Measurements from ENCODE around the gene IL10RB. TPM values are rescaled to one million over a fixed set of nuclear protein-coding genes. Genes with fewer than 3 reads are reported as not detected.
A peak's percentile ranks its signal among the peaks of the same experiment; 100 is the strongest.

The IL10RB gene
- total and polyA plus RNA-seq, 2 experiments from 2014 or later: 2.2 to 2.5 TPM

GRCh38 chr21:33230545-33231324 is 35.4 kb upstream of the IL10RB start:
- Mint-ChIP-seq H3K4me1 (peaks cover 30% of the 10 kb centered on the region), H3K27ac (no peak overlapping the region), H3K9me3 (no peaks in the 10 kb centered on the region; the same call in 2 of the 3 replicates), H3K27me3 (ENCODE audit: insufficient read depth, low read depth, poor library complexity) (peaks cover 5% of the 10 kb centered on the region), H3K36me3 (ENCODE audit: low read depth) (peaks cover 12% of the 10 kb centered on the region), H3K4me3 (peak overlapping the region; percentile 86)
- H3K36me3 ChIP-seq (ENCODE audit: insufficient read depth): no peaks in the 10 kb centered on the region
- ATAC-seq: peak; percentile 78
- no peaks in the 10 kb centered on the region for H3K9me2 ChIP-seq (ENCODE audit: insufficient read depth)
- peak overlapping the region; percentile 90 for H2AFZ ChIP-seq
- TF ChIP-seq ZNF331 (CRISPR knock-in tag; IDR thresholded peaks at IDR 0.05; ENCODE audit: low read depth) (no peak), ZNF462 (CRISPR knock-in tag; IDR thresholded peaks at IDR 0.05) (no peak), JUNB (IDR thresholded peaks at IDR 0.05; ENCODE audit: unreplicated experiment) (no peak), CREB1 (CRISPR knock-in tag; IDR thresholded peaks at IDR 0.05; ENCODE audit: low read depth) (peak; percentile 26; the same call in 1 of the 2 replicates), CTCF (conservative IDR thresholded peaks at IDR 0.05; ENCODE audit: low read depth in 2 of 2) (peak; percentile 49 to 50), POLR2AphosphoS5 (IDR thresholded peaks at IDR 0.05; ENCODE audit: low read depth) (0 out of 2 replicates have a peak, but pooled peaks have one; percentile 20)
- H3K4me2 ChIP-seq: peak overlapping the region; percentile 86
- 0 out of 2 replicates have a peak, but pooled peaks cover 3% of the 10 kb centered on the region for H4K20me1 ChIP-seq (replicated peaks; ENCODE audit: insufficient read depth)
- H3K27ac ChIP-seq (ENCODE audit: low read depth): peak overlapping the region; percentile 88; the same call in 1 of the 2 replicates
- H3K27me3 ChIP-seq (ENCODE audit: insufficient read depth): peaks cover 5% of the 10 kb centered on the region; the same call in 1 of the 2 replicates
- peak overlapping the region; percentile 93 for H3K4me3 ChIP-seq
- H3K79me2 ChIP-seq (replicated peaks; ENCODE audit: insufficient read depth): peaks cover 37% of the 10 kb centered on the region
- no peaks in the 10 kb centered on the region; the same call in 1 of the 2 replicates for H3F3A ChIP-seq (replicated peaks; ENCODE audit: low read depth)
- peaks cover 24% of the 10 kb centered on the region for H3K4me1 ChIP-seq (ENCODE audit: insufficient read depth)
- peak; percentile 86 for DNase-seq (ENCODE audit: low spot score)
